HG03025 (cell line): ENCODE data around the gene CHRM1.
"Not testable (repeated sequence)": the region's sequence is repeated elsewhere in the genome, so short reads cannot be mapped to it uniquely, and the experiment has no call there.

Experiments
- ATAC-seq: cut with Tn5 transposase; IDR thresholded peaks from one replicate; pipeline ENCODE4 v1.9.1; 2021; ENCODE audit warnings: mild to moderate bottlenecking, moderate library complexity; ENCODE audit not compliant: unreplicated experiment, low FRiP score

Gene CHRM1

GRCh38 chr11:62880231-62880802 is 40.8 kb downstream of the CHRM1 start:
- no peak for ATAC-seq

- ATAC-seq, result no peak
These were observed 41.8 kb downstream of the CHRM1 start for GRCh38 chr11:62879235-62879978.

DNA sequence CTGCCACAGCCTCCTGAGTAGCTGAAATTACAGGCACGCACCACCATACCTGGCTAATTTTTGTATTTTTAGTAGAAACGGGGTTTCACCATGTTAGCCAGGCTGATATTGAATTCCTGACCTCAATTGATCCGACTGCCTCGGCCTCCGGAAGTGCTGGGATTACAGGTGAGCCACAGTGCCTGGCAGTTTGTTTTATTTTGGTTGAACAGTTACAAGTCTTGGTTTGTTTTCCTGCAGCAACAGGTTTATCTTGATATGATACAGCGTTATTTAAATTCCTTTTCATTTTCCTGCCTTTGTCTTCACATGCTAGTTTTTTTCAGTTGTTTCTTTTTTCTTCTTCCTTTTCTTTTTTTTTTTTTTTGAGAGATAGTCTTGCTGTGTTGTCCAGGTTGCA is 44.5 kb downstream of the CHRM1 start:
- no peak for ATAC-seq

GRCh38 chr11:62875698-62876478 is 45.3 kb downstream of the CHRM1 start:
- ATAC-seq, result no peak

- no peak for ATAC-seq
These were observed 46.3 kb downstream of the CHRM1 start for GRCh38 chr11:62874851-62875250.

GRCh38 chr11:62865635-62866034 is 55.5 kb downstream of the CHRM1 start:
- no peak for ATAC-seq

GRCh38 chr11:62863687-62864335 is 57.4 kb downstream of the CHRM1 start:
- no peak for ATAC-seq

- ATAC-seq, result not testable (repeated sequence)
These were observed 59.5 kb downstream of the CHRM1 start for GRCh38 chr11:62861564-62862192.

DNA sequence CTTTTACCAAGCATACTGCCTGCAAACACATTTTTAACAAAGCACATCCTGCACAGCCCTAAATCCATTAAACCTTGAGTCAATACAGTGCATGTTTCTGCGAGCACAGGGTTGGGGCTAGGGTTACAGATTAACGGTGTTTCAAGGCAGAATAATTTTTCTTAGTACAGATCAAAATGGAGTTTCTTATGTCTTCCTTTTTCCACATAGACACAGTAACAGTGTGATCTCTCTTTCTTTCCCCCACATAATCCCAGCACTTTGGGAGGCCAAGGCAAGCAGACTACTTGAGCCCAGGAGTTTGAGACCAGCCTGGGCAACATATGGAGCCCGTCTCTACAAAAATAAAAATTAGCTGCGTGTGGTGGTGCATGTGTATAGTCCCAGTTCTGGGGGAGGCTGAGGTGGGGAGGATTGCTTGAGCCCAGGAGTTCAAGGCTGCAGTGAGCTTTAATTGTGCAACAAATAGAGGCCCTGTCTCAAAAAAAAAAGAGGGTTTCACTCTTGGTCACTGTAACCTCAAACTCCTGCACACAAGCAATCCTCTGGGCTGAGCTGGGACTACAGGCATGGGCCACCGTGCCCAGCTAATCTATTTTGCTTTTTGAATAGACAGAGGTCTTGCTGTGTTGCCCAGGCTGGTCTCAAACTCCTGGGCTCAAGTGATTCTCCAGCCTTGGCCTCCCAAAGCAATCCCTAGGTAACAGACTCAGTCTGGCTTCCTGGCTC is 60.2 kb downstream of the CHRM1 start:
- no peak for ATAC-seq

GRCh38 chr11:62859281-62859703 is 61.9 kb downstream of the CHRM1 start:
- ATAC-seq, result not testable (repeated sequence)
